ENCODE results near the gene STAT6.

Gene STAT6

GRCh38 chr12:57154076-57154475 is 42.9 kb upstream of the STAT6 start:
- Histone ChIP-seq H3K27me3 (ENCODE audit: control insufficient read depth in 5 of 5, insufficient read depth in 4 of 5, low read length in 5 of 5) (no peaks in the 10 kb centered on the region), H3K9me3 (ENCODE audit: control insufficient read depth in 5 of 5, low read length in 5 of 5) (no peaks in the 10 kb centered on the region), H3K4me3 (ENCODE audit: low read depth in 1 of 5, low read length in 5 of 5) (no peak overlapping the region), H3K4me1 (ENCODE audit: control insufficient read depth in 5 of 5, insufficient read depth in 5 of 5, low read length in 5 of 5) (peaks cover 39 to 100% (median 95%) of the 10 kb centered on the region in 5 donors), H3K27ac (ENCODE audit: low read depth, low read length) (peak overlapping the region; percentile 93), H3K36me3 (ENCODE audit: control insufficient read depth in 5 of 5, insufficient read depth in 5 of 5, low read length in 5 of 5) (peaks cover 0 to 77% (median 44%) of the 10 kb centered on the region in 5 donors), H3K9ac (ENCODE audit: low read length in 5 of 5) (peak overlapping the region in 3 of 5 donors; percentile 0 to 25 (median 21))

GRCh38 chr12:57153415-57153997 is 42.3 kb upstream of the STAT6 start:
- no peaks in the 10 kb centered on the region for H3K27me3 ChIP-seq (ENCODE audit: control insufficient read depth in 5 of 5, insufficient read depth in 4 of 5, low read length in 5 of 5)
- H3K27ac ChIP-seq (ENCODE audit: low read depth, low read length), result peak overlapping the region; percentile 93
- peak overlapping the region in 2 of 5 donors; percentile 12 to 32 for H3K4me3 ChIP-seq (ENCODE audit: low read depth in 1 of 5, low read length in 5 of 5)
- H3K9me3 ChIP-seq (ENCODE audit: control insufficient read depth in 5 of 5, low read length in 5 of 5), result no peaks in the 10 kb centered on the region
- H3K4me1 ChIP-seq (ENCODE audit: control insufficient read depth in 5 of 5, insufficient read depth in 5 of 5, low read length in 5 of 5), result peaks cover 41 to 100% (median 95%) of the 10 kb centered on the region in 5 donors
- H3K9ac ChIP-seq (ENCODE audit: low read length in 5 of 5), result peak overlapping the region in 2 of 5 donors; percentile 21 to 54
- H3K36me3 ChIP-seq (ENCODE audit: control insufficient read depth in 5 of 5, insufficient read depth in 5 of 5, low read length in 5 of 5), result peaks cover 0 to 72% (median 39%) of the 10 kb centered on the region in 5 donors

DNA sequence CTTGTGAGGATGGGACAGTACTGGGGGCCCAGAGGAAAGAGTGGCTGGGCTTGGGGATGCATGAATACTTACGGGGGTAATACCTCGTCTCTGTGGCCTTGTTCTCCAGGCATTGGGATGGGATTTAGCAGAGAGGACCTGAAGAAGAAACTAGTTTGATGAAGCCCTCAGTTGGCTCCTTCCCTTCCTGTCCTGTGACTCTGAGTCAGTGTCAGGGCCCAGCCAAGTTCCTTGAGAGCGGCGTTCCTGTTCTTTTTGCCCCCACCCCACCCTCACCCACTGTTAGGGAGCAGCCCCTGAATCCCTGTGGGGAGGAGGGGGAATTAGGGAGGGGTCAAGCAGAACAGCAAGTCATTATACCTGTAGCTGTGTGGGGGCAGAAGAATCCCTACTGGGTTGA is 41.5 kb upstream of the STAT6 start:
- H3K4me3 ChIP-seq (ENCODE audit: low read depth in 1 of 5, low read length in 5 of 5), result peak overlapping the region in 3 of 5 donors; percentile 8 to 23 (median 19)
- no peaks in the 10 kb centered on the region for H3K27me3 ChIP-seq (ENCODE audit: control insufficient read depth in 5 of 5, insufficient read depth in 4 of 5, low read length in 5 of 5)
- no peaks in the 10 kb centered on the region for H3K9me3 ChIP-seq (ENCODE audit: control insufficient read depth in 5 of 5, low read length in 5 of 5)
- H3K36me3 ChIP-seq (ENCODE audit: control insufficient read depth in 5 of 5, insufficient read depth in 5 of 5, low read length in 5 of 5), result peaks cover 0 to 69% (median 34%) of the 10 kb centered on the region in 5 donors
- peak overlapping the region in 3 of 5 donors; percentile 56 to 74 (median 74) for H3K9ac ChIP-seq (ENCODE audit: low read length in 5 of 5)
- H3K27ac ChIP-seq (ENCODE audit: low read depth, low read length), result peak overlapping the region; percentile 93
- H3K4me1 ChIP-seq (ENCODE audit: control insufficient read depth in 5 of 5, insufficient read depth in 5 of 5, low read length in 5 of 5), result peaks cover 47 to 100% (median 95%) of the 10 kb centered on the region in 5 donors

GRCh38 chr12:57151741-57152630 is 40.8 kb upstream of the STAT6 start:
- H3K27me3 ChIP-seq (ENCODE audit: control insufficient read depth in 5 of 5, insufficient read depth in 4 of 5, low read length in 5 of 5), result no peaks in the 10 kb centered on the region
- peak overlapping the region in 4 of 5 donors; percentile 42 to 74 (median 65) for H3K9ac ChIP-seq (ENCODE audit: low read length in 5 of 5)
- H3K4me3 ChIP-seq (ENCODE audit: low read depth in 1 of 5, low read length in 5 of 5), result peak overlapping the region in 4 of 5 donors; percentile 8 to 36 (median 25)
- peak overlapping the region; percentile 93 for H3K27ac ChIP-seq (ENCODE audit: low read depth, low read length)
- peaks cover 0 to 68% (median 39%) of the 10 kb centered on the region in 5 donors for H3K36me3 ChIP-seq (ENCODE audit: control insufficient read depth in 5 of 5, insufficient read depth in 5 of 5, low read length in 5 of 5)
- H3K4me1 ChIP-seq (ENCODE audit: control insufficient read depth in 5 of 5, insufficient read depth in 5 of 5, low read length in 5 of 5), result peaks cover 49 to 100% (median 95%) of the 10 kb centered on the region in 5 donors
- H3K9me3 ChIP-seq (ENCODE audit: control insufficient read depth in 5 of 5, low read length in 5 of 5), result no peaks in the 10 kb centered on the region

GRCh38 chr12:57150400-57151000 is 39.3 kb upstream of the STAT6 start:
- H3K4me3 ChIP-seq (ENCODE audit: low read depth in 1 of 5, low read length in 5 of 5), result peak overlapping the region in 1 of 5 donors; percentile 17
- H3K4me1 ChIP-seq (ENCODE audit: control insufficient read depth in 5 of 5, insufficient read depth in 5 of 5, low read length in 5 of 5), result peaks cover 52 to 100% (median 99%) of the 10 kb centered on the region in 5 donors
- H3K9ac ChIP-seq (ENCODE audit: low read length in 5 of 5), result peak overlapping the region in 3 of 5 donors; percentile 47 to 74 (median 73)
- no peaks in the 10 kb centered on the region for H3K9me3 ChIP-seq (ENCODE audit: control insufficient read depth in 5 of 5, low read length in 5 of 5)
- H3K27me3 ChIP-seq (ENCODE audit: control insufficient read depth in 5 of 5, insufficient read depth in 4 of 5, low read length in 5 of 5), result no peaks in the 10 kb centered on the region
- peaks cover 0 to 68% (median 39%) of the 10 kb centered on the region in 5 donors for H3K36me3 ChIP-seq (ENCODE audit: control insufficient read depth in 5 of 5, insufficient read depth in 5 of 5, low read length in 5 of 5)
- H3K27ac ChIP-seq (ENCODE audit: low read depth, low read length), result peak overlapping the region; percentile 93

DNA sequence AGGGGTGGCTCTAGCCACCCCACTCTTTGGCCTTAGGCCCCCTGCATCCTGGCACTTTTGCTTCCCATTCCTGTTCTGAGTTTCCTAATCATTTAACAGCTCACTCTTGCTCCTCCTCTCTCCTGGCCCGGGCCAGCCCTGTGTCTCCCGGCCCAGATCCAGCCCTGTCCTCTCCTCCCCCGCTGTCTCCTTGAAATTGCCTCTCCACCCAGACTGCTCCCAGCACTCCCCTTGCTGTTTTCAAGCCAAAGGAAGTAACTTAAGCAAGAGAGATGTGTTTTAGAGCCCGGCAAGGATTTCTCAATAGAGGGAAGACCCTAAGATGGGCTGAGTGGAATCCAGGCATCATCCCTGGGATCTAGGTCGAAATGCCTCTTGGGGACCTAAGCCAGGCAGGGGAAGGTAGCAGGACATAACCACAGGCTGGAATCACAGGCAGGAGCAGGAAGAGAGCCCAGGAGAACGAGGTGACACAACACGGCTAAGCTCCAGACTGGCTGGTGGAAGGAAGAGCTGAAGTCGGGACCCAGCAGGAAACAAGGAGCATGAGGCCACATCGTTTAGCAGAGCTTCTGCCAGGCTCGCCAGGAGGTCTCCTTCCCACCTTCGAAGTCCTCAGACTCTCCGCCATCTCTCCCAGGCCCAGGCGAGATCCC is 38.2 kb upstream of the STAT6 start:
- peak overlapping the region; percentile 1 to 76 (median 73) for H3K9ac ChIP-seq (ENCODE audit: low read length in 5 of 5)
- H3K27me3 ChIP-seq (ENCODE audit: control insufficient read depth in 5 of 5, insufficient read depth in 4 of 5, low read length in 5 of 5), result no peaks in the 10 kb centered on the region
- H3K36me3 ChIP-seq (ENCODE audit: control insufficient read depth in 5 of 5, insufficient read depth in 5 of 5, low read length in 5 of 5), result peaks cover 4 to 68% (median 39%) of the 10 kb centered on the region in 5 donors
- no peaks in the 10 kb centered on the region for H3K9me3 ChIP-seq (ENCODE audit: control insufficient read depth in 5 of 5, low read length in 5 of 5)
- peaks cover 55 to 100% (median 99%) of the 10 kb centered on the region in 5 donors for H3K4me1 ChIP-seq (ENCODE audit: control insufficient read depth in 5 of 5, insufficient read depth in 5 of 5, low read length in 5 of 5)
- peak overlapping the region; percentile 93 for H3K27ac ChIP-seq (ENCODE audit: low read depth, low read length)
- peak overlapping the region in 4 of 5 donors; percentile 12 to 46 (median 28) for H3K4me3 ChIP-seq (ENCODE audit: low read depth in 1 of 5, low read length in 5 of 5)

- Histone ChIP-seq H3K36me3 (ENCODE audit: control insufficient read depth in 5 of 5, insufficient read depth in 5 of 5, low read length in 5 of 5) (peaks cover 4 to 68% (median 39%) of the 10 kb centered on the region in 5 donors), H3K4me1 (ENCODE audit: control insufficient read depth in 5 of 5, insufficient read depth in 5 of 5, low read length in 5 of 5) (peaks cover 53 to 99% (median 92%) of the 10 kb centered on the region in 5 donors), H3K9me3 (ENCODE audit: control insufficient read depth in 5 of 5, low read length in 5 of 5) (no peaks in the 10 kb centered on the region), H3K27ac (ENCODE audit: low read depth, low read length) (peak overlapping the region; percentile 93), H3K4me3 (ENCODE audit: low read depth in 1 of 5, low read length in 5 of 5) (peak overlapping the region in 4 of 5 donors; percentile 3 to 46 (median 28)), H3K9ac (ENCODE audit: low read length in 5 of 5) (peak overlapping the region in 4 of 5 donors; percentile 60 to 76 (median 74)), H3K27me3 (ENCODE audit: control insufficient read depth in 5 of 5, insufficient read depth in 4 of 5, low read length in 5 of 5) (no peaks in the 10 kb centered on the region)
Observed at GRCh38 chr12:57148469-57149244, 37.5 kb upstream of the STAT6 start.

DNA sequence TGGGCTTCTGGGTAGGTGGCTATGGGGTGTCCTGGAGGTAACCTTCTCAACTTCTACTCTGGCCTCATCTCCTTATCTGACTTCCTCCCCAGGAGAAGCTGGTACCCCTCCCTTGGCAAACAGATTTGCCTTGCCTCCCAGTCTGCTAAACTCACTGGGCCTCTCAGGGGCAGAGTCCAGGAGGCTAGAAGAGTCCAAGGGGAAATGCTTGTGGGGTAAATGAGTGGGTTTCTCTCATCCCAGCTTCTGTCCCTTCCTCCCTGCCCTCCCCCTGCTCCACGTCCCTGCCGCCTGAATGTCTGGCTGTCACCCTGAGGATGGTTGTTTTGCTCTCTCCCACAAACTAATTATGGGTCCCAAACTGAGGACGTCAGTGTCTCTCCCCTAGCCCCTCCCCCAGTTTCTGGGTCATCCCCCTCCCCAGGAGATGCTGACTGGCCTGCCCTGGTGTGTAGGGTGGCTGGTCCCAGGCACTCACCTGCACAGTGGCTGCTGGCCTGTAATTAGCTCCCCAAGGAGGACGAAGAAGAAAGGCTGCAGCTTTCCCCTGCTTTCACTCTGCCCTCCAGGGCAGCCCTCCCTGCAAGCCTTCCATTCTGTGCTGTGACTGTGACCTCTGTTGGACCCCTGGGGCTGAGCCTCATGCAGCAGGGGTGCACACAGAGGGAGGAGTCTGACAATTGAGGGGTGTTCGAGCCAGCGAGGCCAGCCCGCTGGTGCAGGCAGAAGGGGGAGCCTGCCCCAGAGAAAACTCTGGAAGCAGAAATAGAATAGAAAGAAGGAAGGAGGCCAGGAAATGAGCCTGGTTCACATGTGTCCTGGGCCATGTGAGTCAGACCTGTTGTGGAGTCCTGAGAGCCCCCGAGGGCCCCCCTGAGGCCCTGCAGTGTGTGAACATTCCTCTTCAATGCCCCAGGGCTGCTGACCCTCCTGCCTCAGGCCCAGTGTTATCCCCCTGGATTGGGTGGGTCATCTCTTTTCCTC is 36.1 kb upstream of the STAT6 start, which contains the start of gene LRP1-AS:
LRP1-AS (minus strand) TSS at position 659 of the 984 bp plus-strand sequence.
- Histone ChIP-seq H3K27me3 (ENCODE audit: control insufficient read depth in 5 of 5, insufficient read depth in 4 of 5, low read length in 5 of 5) (no peaks in the 10 kb centered on the region), H3K36me3 (ENCODE audit: control insufficient read depth in 5 of 5, insufficient read depth in 5 of 5, low read length in 5 of 5) (peaks cover 4 to 76% (median 51%) of the 10 kb centered on the region in 5 donors), H3K9me3 (ENCODE audit: control insufficient read depth in 5 of 5, low read length in 5 of 5) (no peaks in the 10 kb centered on the region), H3K4me3 (ENCODE audit: low read depth in 1 of 5, low read length in 5 of 5) (peak within 1 kb of the TSS in 1 of 5 donors; percentile 3), H3K9ac (ENCODE audit: low read length in 5 of 5) (peak within 1 kb of the TSS; percentile 10 to 76 (median 60)), H3K27ac (ENCODE audit: low read depth, low read length) (peak within 1 kb of the TSS; percentile 93), H3K4me1 (ENCODE audit: control insufficient read depth in 5 of 5, insufficient read depth in 5 of 5, low read length in 5 of 5) (peaks cover 53 to 99% (median 91%) of the 10 kb centered on the region in 5 donors)
